Keratinocyte (primary cell): Measurements from ENCODE around the gene ECSCR. TPM values are rescaled to one million over a fixed set of nuclear protein-coding genes. Genes with fewer than 3 reads are reported as not detected.

Experiments used
- DNase-seq: peaks from one replicate; pipeline ENCODE4 v3.0.0-alpha.2; 2011; ENCODE audit warnings: low read depth, missing footprints, low spot score
- FAIRE-seq: peaks from 2 replicates; lab custom pipeline; 2011; peaks lifted over from hg19 to GRCh38; lab: Jason Lieb, UNC
- H2AFZ ChIP-seq: 2 replicates; pipeline ENCODE4 v1.6.0; 2012; ENCODE audit warnings: low read length, control low read depth, inconsistent platforms; ENCODE audit not compliant: control insufficient read depth
- H3K27ac ChIP-seq: 2 replicates; pipeline ENCODE4 v1.5.1; 2011; ENCODE audit warnings: low read length; ENCODE audit not compliant: control insufficient read depth, insufficient read depth
- H3K27me3 ChIP-seq: 3 replicates; pipeline ENCODE4 v1.6.0; 2011; ENCODE audit warnings: low read length; ENCODE audit not compliant: control insufficient read depth, insufficient read depth; ENCODE audit errors: extremely low read depth
- H3K36me3 ChIP-seq, 2 experiments: 2 replicates in 1 of 2; 3 replicates in 1 of 2; pipeline ENCODE4 v1.5.1; 2011; ENCODE audit warnings: low read length in 2 of 2, mild to moderate bottlenecking in 1 of 2; ENCODE audit not compliant: control insufficient read depth in 2 of 2, insufficient read depth in 2 of 2; ENCODE audit errors: extremely low read depth in 1 of 2
- H3K4me1 ChIP-seq: 3 replicates; pipeline ENCODE4 v1.5.1; 2011; ENCODE audit warnings: low read length; ENCODE audit not compliant: control insufficient read depth, insufficient read depth; ENCODE audit errors: extremely low read depth
- H3K4me2 ChIP-seq: 3 replicates; pipeline ENCODE4 v1.6.0; 2011; ENCODE audit warnings: low read depth, low read length; ENCODE audit not compliant: control insufficient read depth, insufficient read depth; ENCODE audit errors: extremely low read depth
- H3K4me3 ChIP-seq, 3 experiments: fragments of 200-600 bp in 1 of 3; sonication (generic) in 1 of 3; 2 replicates in 2 of 3; 3 replicates in 1 of 3; pipeline ENCODE4 v1.5.1; 2011 to 2016; ENCODE audit warnings: low read length in 3 of 3, mild to moderate bottlenecking in 3 of 3, control low read depth in 2 of 3, inconsistent platforms in 1 of 3, low read depth in 1 of 3, mixed read lengths in 1 of 3, mixed run types in 1 of 3, moderate library complexity in 1 of 3; ENCODE audit not compliant: control insufficient read depth in 2 of 3, insufficient read depth in 2 of 3; ENCODE audit errors: extremely low read depth in 1 of 3
- H3K79me2 ChIP-seq: 2 replicates; pipeline ENCODE4 v1.6.0; 2012; ENCODE audit warnings: low read length; ENCODE audit not compliant: control insufficient read depth, insufficient read depth
- H3K9ac ChIP-seq: 3 replicates; pipeline ENCODE4 v1.6.0; 2011; ENCODE audit warnings: low read length; ENCODE audit not compliant: control insufficient read depth, insufficient read depth; ENCODE audit errors: extremely low read depth
- H3K9me1 ChIP-seq: 3 replicates; pipeline ENCODE4 v1.6.0; 2011; ENCODE audit warnings: low read length; ENCODE audit not compliant: control insufficient read depth, insufficient read depth; ENCODE audit errors: extremely low read depth
- H3K9me3 ChIP-seq: 2 replicates; pipeline ENCODE4 v1.5.1; 2012; ENCODE audit warnings: low read depth, low read length; ENCODE audit not compliant: control insufficient read depth
- H4K20me1 ChIP-seq: 3 replicates; pipeline ENCODE4 v1.6.0; 2011; ENCODE audit warnings: low read length; ENCODE audit not compliant: control insufficient read depth, insufficient read depth; ENCODE audit errors: extremely low read depth
- CTCF ChIP-seq, 3 experiments: IDR thresholded peaks in 1 of 3; conservative IDR thresholded peaks in 1 of 3; optimal IDR thresholded peaks in 1 of 3; 2 replicates in 2 of 3; 3 replicates in 1 of 3; pipeline versions ENCODE3 to v1.5.1; 2011; ENCODE audit warnings: low read length in 3 of 3, mild to moderate bottlenecking in 3 of 3, moderate library complexity in 2 of 3, control low read depth in 1 of 3, inconsistent platforms in 1 of 3; ENCODE audit not compliant: insufficient read depth in 2 of 3; ENCODE audit errors: extremely low read depth in 1 of 3
- EZH2 ChIP-seq: IDR thresholded peaks from one replicate; pipeline ENCODE4 v1.6.1; 2012; ENCODE audit warnings: inconsistent platforms, mild to moderate bottlenecking, low read length, moderate library complexity
- dilution Hi-C: fragments of 300-500 bp; cut with MboI; formaldehyde crosslinking; loops from one replicate; pipeline ENCODE4 v1.7.0; 2020; ENCODE audit warnings: low sequenced_read_pairs; ENCODE audit not compliant: extremely low pct_ligation_motif_present
- polyA plus RNA-seq, 5 experiments: library from polyadenylated mRNA; depleted of rRNA in 3 of 5; stranded (reverse) in 3 of 5; stranded (forward) in 1 of 5; unstranded in 1 of 5; fragments of >200 nt; gene quantifications; 1 replicate in 1 of 5; 2 replicates in 3 of 5; 3 replicates in 1 of 5; pipeline versions ENCODE4 v1.2.1 to v1.2.3, GENCODE V29; 2011 to 2012; ENCODE audit warnings: missing spikeins in 2 of 5, low read depth in 1 of 5, low replicate concordance in 1 of 5

Gene ECSCR
- polyA plus RNA-seq, 1 donor (not counting 4 experiments of a cell fraction or from before 2014, with no cell fraction given): not detected

- no peak overlapping the region for H3K4me2 ChIP-seq
- no peak overlapping the region for H3K4me3 ChIP-seq
- no peak for TF ChIP-seq CTCF (optimal IDR thresholded peaks at IDR 0.05 in 1 of 3, IDR thresholded peaks at IDR 0.05 in 1 of 3, conservative IDR thresholded peaks at IDR 0.05 in 1 of 3; ENCODE audit: extremely low read depth in 1 of 3, insufficient read depth in 2 of 3, low read length in 3 of 3)
- TF ChIP-seq EZH2: no peak
- FAIRE-seq (no peak), DNase-seq (no peak)
- H2AFZ ChIP-seq: no peak overlapping the region
- no peak overlapping the region for H3K9ac ChIP-seq
- H3K79me2 ChIP-seq: no peaks in the 10 kb centered on the region
- dilution Hi-C loops: no loop called here
- no peaks in the 10 kb centered on the region for H3K27me3 ChIP-seq
- H3K36me3 ChIP-seq: no peaks in the 10 kb centered on the region
- H3K4me1 ChIP-seq: peaks cover 10% of the 10 kb centered on the region
- H3K9me1 ChIP-seq: no peaks in the 10 kb centered on the region
- H3K27ac ChIP-seq: no peak overlapping the region
- H4K20me1 ChIP-seq: no peaks in the 10 kb centered on the region
- H3K9me3 ChIP-seq: no peaks in the 10 kb centered on the region
Observed at GRCh38 chr5:139435676-139436075, 26.9 kb downstream of the ECSCR start.

GRCh38 chr5:139431706-139432105, 30.8 kb downstream of the ECSCR start:
- Histone ChIP-seq H4K20me1 (no peaks in the 10 kb centered on the region), H3K4me3 (no peak overlapping the region), H2AFZ (no peak overlapping the region), H3K27me3 (no peaks in the 10 kb centered on the region), H3K4me1 (peaks cover 2% of the 10 kb centered on the region), H3K27ac (no peak overlapping the region), H3K9me1 (no peaks in the 10 kb centered on the region), H3K9me3 (no peaks in the 10 kb centered on the region), H3K4me2 (no peak overlapping the region), H3K9ac (no peak overlapping the region), H3K36me3 (no peaks in the 10 kb centered on the region), H3K79me2 (no peaks in the 10 kb centered on the region)
- dilution Hi-C loops: no loop called here
- TF ChIP-seq EZH2: no peak
- FAIRE-seq: peak; percentile 20
- DNase-seq: no peak

GRCh38 chr5:139430015-139430414, 32.5 kb downstream of the ECSCR start:
- FAIRE-seq (no peak), DNase-seq (no peak)
- H3K9ac ChIP-seq: no peak overlapping the region
- H2AFZ ChIP-seq: no peak overlapping the region
- no peaks in the 10 kb centered on the region for H3K79me2 ChIP-seq
- H3K9me1 ChIP-seq: no peaks in the 10 kb centered on the region
- dilution Hi-C loops: no loop called here
- TF ChIP-seq CTCF (optimal IDR thresholded peaks at IDR 0.05 in 1 of 3, IDR thresholded peaks at IDR 0.05 in 1 of 3, conservative IDR thresholded peaks at IDR 0.05 in 1 of 3; ENCODE audit: extremely low read depth in 1 of 3, insufficient read depth in 2 of 3, low read length in 3 of 3) (no peak), EZH2 (no peak)
- H3K27me3 ChIP-seq: no peaks in the 10 kb centered on the region
- H4K20me1 ChIP-seq: no peaks in the 10 kb centered on the region
- H3K4me1 ChIP-seq: peaks cover 8% of the 10 kb centered on the region
- no peaks in the 10 kb centered on the region for H3K9me3 ChIP-seq
- H3K4me3 ChIP-seq: no peak overlapping the region
- no peak overlapping the region for H3K4me2 ChIP-seq
- no peak overlapping the region for H3K27ac ChIP-seq
- no peaks in the 10 kb centered on the region for H3K36me3 ChIP-seq
